HepG2 (cell line): Measurements from ENCODE around the gene ZBTB17. TPM values are rescaled to one million over a fixed set of nuclear protein-coding genes. Genes with fewer than 3 reads are reported as not detected.

Experiments used
- AFF4 ChIP-seq: sonication (generic); formaldehyde crosslinking; IDR thresholded peaks from 2 replicates; pipeline ENCODE4 v1.4.0; 2020; ENCODE audit warnings: missing genetic modification reagents
- ARID3A ChIP-seq: IDR thresholded peaks from 2 replicates; pipeline ENCODE4 v1.6.1; 2012; ENCODE audit warnings: low read depth, low read length, improper control_type of control experiment
- ARNT ChIP-seq: fragments of 450-650 bp; IDR thresholded peaks from 2 replicates; pipeline ENCODE4 v1.6.1; 2017
- BHLHE40 ChIP-seq: IDR thresholded peaks from 2 replicates; pipeline ENCODE4 v1.6.1; 2011; ENCODE audit warnings: low read length, improper control_type of control experiment
- CAMTA2 ChIP-seq: sonication (generic); formaldehyde crosslinking; IDR thresholded peaks from 2 replicates; pipeline ENCODE4 v1.4.0; 2020; ENCODE audit warnings: mild to moderate bottlenecking, missing genetic modification reagents, borderline replicate concordance
- DRAP1 ChIP-seq: IDR thresholded peaks from 2 replicates; pipeline ENCODE4 v1.6.1; 2016; ENCODE audit warnings: missing genetic modification reagents, missing compliant biosample characterization
- ELF4 ChIP-seq: sonication (generic); formaldehyde crosslinking; IDR thresholded peaks from 2 replicates; pipeline ENCODE4 v1.5.0; 2020; ENCODE audit warnings: missing genetic modification reagents, mild to moderate bottlenecking, moderate library complexity, borderline replicate concordance
- HBP1 ChIP-seq: IDR thresholded peaks from 2 replicates; pipeline ENCODE4 v1.6.1; 2016; ENCODE audit warnings: low read depth, control low read depth
- HNF1B ChIP-seq: sonication (generic); formaldehyde crosslinking; IDR thresholded peaks from 2 replicates; pipeline ENCODE4 v1.5.1; 2020; ENCODE audit warnings: mild to moderate bottlenecking, moderate library complexity, missing genetic modification reagents
- KDM4B ChIP-seq: sonication (generic); formaldehyde crosslinking; IDR thresholded peaks from 2 replicates; pipeline ENCODE4 v1.4.0; 2020; ENCODE audit warnings: missing genetic modification reagents
- KDM5A ChIP-seq: fragments of 200-600 bp; sonication (generic); IDR thresholded peaks from 2 replicates; pipeline ENCODE4 v1.7.0; 2018; ENCODE audit warnings: antibody characterized with exemption, mild to moderate bottlenecking, low read length, borderline replicate concordance
- MED1 ChIP-seq: sonication (generic); formaldehyde crosslinking; IDR thresholded peaks from 2 replicates; pipeline ENCODE4 v1.4.0; 2020; ENCODE audit warnings: missing genetic modification reagents
- MTERF4 ChIP-seq: sonication (generic); formaldehyde crosslinking; IDR thresholded peaks from 2 replicates; pipeline ENCODE4 v1.8.0; 2023; ENCODE audit warnings: mild to moderate bottlenecking, missing genetic modification reagents
- NFIB ChIP-seq: sonication (generic); formaldehyde crosslinking; IDR thresholded peaks from 2 replicates; pipeline ENCODE4 v1.9.0; 2021; ENCODE audit warnings: missing genetic modification reagents, mild to moderate bottlenecking, borderline replicate concordance
- NR2C2 ChIP-seq: sonication (generic); formaldehyde crosslinking; IDR thresholded peaks from 2 replicates; pipeline ENCODE4 v1.4.0; 2020; ENCODE audit warnings: missing genetic modification reagents, mild to moderate bottlenecking, moderate library complexity, borderline replicate concordance
- RORA ChIP-seq: sonication (generic); formaldehyde crosslinking; IDR thresholded peaks from 2 replicates; pipeline ENCODE4 v1.5.0; 2020; ENCODE audit warnings: mild to moderate bottlenecking, missing genetic modification reagents, moderate library complexity
- ZNF20 ChIP-seq: sonication (generic); formaldehyde crosslinking; IDR thresholded peaks from 2 replicates; pipeline ENCODE4 v1.4.0; 2020; ENCODE audit warnings: mild to moderate bottlenecking, moderate library complexity, missing genetic modification reagents
- ZNF230 ChIP-seq: sonication (generic); formaldehyde crosslinking; IDR thresholded peaks from 2 replicates; pipeline ENCODE4 v1.4.0; 2020; ENCODE audit warnings: mild to moderate bottlenecking, missing genetic modification reagents
- ZNF746 ChIP-seq: sonication (generic); formaldehyde crosslinking; IDR thresholded peaks from 2 replicates; pipeline ENCODE4 v1.8.0; 2022; ENCODE audit warnings: mild to moderate bottlenecking, missing genetic modification reagents
- polyA plus RNA-seq, 8 experiments: library from polyadenylated mRNA; depleted of rRNA in 3 of 8; stranded (reverse) in 7 of 8; unstranded in 1 of 8; fragments of >200 nt; fragmentation: Illumina TruSeq in 4 of 8; extraction: Trizol in 4 of 8; gene quantifications; 2 replicates each; pipeline versions ENCODE4 v1.2.1 to v1.2.3, GENCODE V29; 2011 to 2016; ENCODE audit warnings: low read depth in 4 of 8, missing spikeins in 1 of 8, mixed read lengths in 1 of 8; ENCODE audit not compliant: insufficient read depth in 1 of 8
- total RNA-seq, 5 experiments: library from RNA; depleted of rRNA; stranded (reverse); fragments of >200 nt; fragmentation: Illumina TruSeq; extraction: Trizol; gene quantifications; 2 replicates each; pipeline ENCODE4 v1.2.3, GENCODE V29; 2016; ENCODE audit warnings: low read depth in 1 of 5

ZBTB17 gene
- total and polyA plus RNA-seq, 2 of the 13 experiments (the other 11 are each of a cell fraction or from before 2014, with no cell fraction given) = 16.7 to 17.0 TPM

GRCh38 chr1:15975805-15976680 is at the start of gene ZBTB17 (continued):
- peak; percentile 80; the same call in 1 of the 2 replicates for TF ChIP-seq HNF1B (CRISPR knock-in tag)
- no peak for TF ChIP-seq ARNT
- no peak for TF ChIP-seq KDM4B (CRISPR knock-in tag)
- no peak for TF ChIP-seq ZNF746
- TF ChIP-seq KDM5A = peak; percentile 93
- no peak for TF ChIP-seq MED1 (CRISPR knock-in tag)
- no peak for TF ChIP-seq RORA
- no peak for TF ChIP-seq ZNF230
- TF ChIP-seq ELF4 (CRISPR knock-in tag) = no peak
- 0 out of 2 replicates have a peak, but pooled peaks have one; percentile 22 for TF ChIP-seq HBP1
- peak; percentile 97 for TF ChIP-seq NR2C2 (CRISPR knock-in tag)
- TF ChIP-seq ZNF20 (CRISPR knock-in tag) = no peak
- no peak for TF ChIP-seq NFIB (CRISPR knock-in tag)
- no peak for TF ChIP-seq BHLHE40
- TF ChIP-seq AFF4 (CRISPR knock-in tag) = no peak
- TF ChIP-seq DRAP1 (CRISPR knock-in tag) = peak; percentile 36; the same call in 1 of the 2 replicates
- no peak for TF ChIP-seq MTERF4 (CRISPR knock-in tag)
- no peak for TF ChIP-seq CAMTA2 (CRISPR knock-in tag)
- TF ChIP-seq ARID3A = no peak
